Neural crest cell (in vitro differentiated cells): Measurements from ENCODE around the gene STXBP2. TPM values are rescaled to one million over a fixed set of nuclear protein-coding genes. Genes with fewer than 3 reads are reported as not detected.
A peak's percentile ranks its signal among the peaks of the same experiment; 100 is the strongest.

Experiments
- DNase-seq: peaks from one replicate; pipeline ENCODE4 v3.0.0; 2021; ENCODE audit warnings: low read depth, mixed read lengths, low spot score
- H3K27ac Mint-ChIP-seq: one replicate; pipeline ENCODE4 v1.8.0; 2021; ENCODE audit warnings: mild to moderate bottlenecking, mixed read lengths; ENCODE audit not compliant: unreplicated experiment
- H3K27me3 Mint-ChIP-seq: 2 replicates; pipeline ENCODE4 v1.8.0; 2021; ENCODE audit warnings: low read depth, mild to moderate bottlenecking, mixed read lengths
- H3K36me3 Mint-ChIP-seq: 2 replicates; pipeline ENCODE4 v1.8.0; 2021; ENCODE audit warnings: low read depth, mild to moderate bottlenecking, mixed read lengths
- H3K4me1 Mint-ChIP-seq: 2 replicates; pipeline ENCODE4 v1.8.0; 2021; ENCODE audit warnings: mixed read lengths
- H3K4me3 Mint-ChIP-seq: one replicate; pipeline ENCODE4 v1.8.0; 2021; ENCODE audit warnings: mild to moderate bottlenecking, mixed read lengths
- H3K9me3 Mint-ChIP-seq: 2 replicates; pipeline ENCODE4 v1.8.0; 2021; ENCODE audit warnings: mixed read lengths
- CTCF ChIP-seq: fragments of 200-600 bp; sonication (generic); conservative IDR thresholded peaks from 2 replicates; pipeline ENCODE4 v1.5.0; 2021; ENCODE audit warnings: antibody characterized with exemption, mild to moderate bottlenecking
- total RNA-seq: library from RNA; stranded (reverse); gene quantifications from 2 replicates; pipeline ENCODE4 v1.2.1, GENCODE V29; 2021

STXBP2 gene
- total RNA-seq, 1 donor from 2014 or later, result 4.6 TPM

DNA sequence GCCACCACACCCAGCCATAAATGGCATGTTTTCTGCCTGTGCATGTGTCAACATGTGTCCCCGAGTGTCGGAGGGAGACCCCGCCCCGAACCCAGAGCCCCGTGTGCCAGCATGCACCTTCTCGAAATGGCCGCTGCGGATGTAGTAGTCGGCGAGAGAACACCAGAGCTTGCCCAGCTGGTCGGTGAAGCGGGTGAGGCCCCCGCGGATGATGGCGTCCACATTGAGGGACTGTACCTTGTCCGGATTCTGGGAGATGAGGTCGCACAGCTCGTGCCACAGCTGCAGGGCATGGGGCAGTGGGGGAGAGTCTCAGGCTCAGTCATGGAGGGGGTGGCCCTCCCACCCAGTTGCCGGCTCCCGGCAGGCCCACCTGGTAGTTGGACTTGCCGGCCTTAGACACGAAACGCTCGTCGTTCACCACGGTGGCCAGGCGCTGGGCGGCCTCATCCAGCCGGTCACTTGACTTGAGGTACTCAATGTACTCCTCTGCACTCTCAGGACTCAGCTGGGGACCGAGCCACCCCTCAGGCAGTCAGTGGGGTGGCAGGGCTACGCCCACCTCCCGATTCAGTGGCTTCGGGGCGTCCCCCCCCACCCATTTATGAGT lies 11.0 kb upstream of the STXBP2 start:
- no peak overlapping the region for H3K27ac Mint-ChIP-seq
- H3K9me3 Mint-ChIP-seq, result no peaks in the 10 kb centered on the region

GRCh38 chr19:7627166-7627565 lies 9.7 kb upstream of the STXBP2 start:
- H3K27ac Mint-ChIP-seq, result no peak overlapping the region
- peaks cover 27% of the 10 kb centered on the region for H3K4me1 Mint-ChIP-seq
- no peak for DNase-seq
- H3K36me3 Mint-ChIP-seq, result peaks cover 11% of the 10 kb centered on the region
- peak overlapping the region; percentile 79 for H3K4me3 Mint-ChIP-seq
- TF ChIP-seq CTCF, result no peak
- H3K9me3 Mint-ChIP-seq, result no peaks in the 10 kb centered on the region
- H3K27me3 Mint-ChIP-seq, result peaks cover 4% of the 10 kb centered on the region

More for the DNA sequence above, 11.0 kb upstream of the STXBP2 start:
- DNase-seq, result no peak
- Mint-ChIP-seq H3K27me3 (peaks cover 4% of the 10 kb centered on the region), H3K4me3 (no peak overlapping the region), H3K4me1 (peaks cover 27% of the 10 kb centered on the region), H3K36me3 (peaks cover 17% of the 10 kb centered on the region)
- no peak for TF ChIP-seq CTCF

GRCh38 chr19:7628589-7629311 lies 8.2 kb upstream of the STXBP2 start:
- peak overlapping the region; percentile 99 for H3K27ac Mint-ChIP-seq
- H3K4me3 Mint-ChIP-seq, result peak overlapping the region; percentile 99
- peaks cover 7% of the 10 kb centered on the region for H3K36me3 Mint-ChIP-seq
- DNase-seq, result no peak
- peaks cover 27% of the 10 kb centered on the region for H3K4me1 Mint-ChIP-seq
- TF ChIP-seq CTCF, result no peak
- peaks cover 4% of the 10 kb centered on the region for H3K27me3 Mint-ChIP-seq
- H3K9me3 Mint-ChIP-seq, result no peaks in the 10 kb centered on the region

DNA sequence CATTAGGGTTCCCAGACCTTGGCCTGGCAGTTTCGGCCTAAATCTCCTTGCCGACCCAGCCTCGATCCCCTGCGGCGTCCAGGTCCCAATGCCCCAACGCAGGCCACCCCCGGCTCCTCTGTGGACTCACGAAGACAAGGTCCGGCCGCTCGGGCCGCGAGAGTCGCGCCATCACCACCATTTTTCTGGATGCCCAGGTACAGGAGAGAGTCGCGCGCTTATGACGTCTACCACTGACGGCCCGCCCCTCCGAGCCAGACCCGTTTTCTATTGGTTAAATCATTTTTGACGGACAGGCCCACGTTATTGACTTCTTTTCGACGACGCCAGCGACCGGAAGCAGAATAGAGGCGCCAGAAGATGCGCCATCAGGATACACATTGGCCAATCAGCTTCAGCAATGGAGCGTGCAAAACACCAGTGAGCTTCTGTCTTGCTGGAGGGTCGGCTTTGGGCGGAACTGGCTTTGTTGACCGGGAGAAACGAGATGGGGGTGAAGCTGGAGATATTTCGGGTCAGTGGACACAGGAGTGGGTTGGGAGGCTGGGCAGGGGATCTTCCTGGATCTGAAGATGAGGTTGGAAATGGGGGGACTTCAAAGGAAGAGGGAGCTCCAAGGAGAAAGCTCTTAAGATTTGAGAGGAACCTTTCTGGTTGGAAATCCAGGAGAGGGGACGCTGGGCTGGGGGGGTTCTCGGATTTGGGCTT lies 7.4 kb upstream of the STXBP2 start, which contains the start of the genes PET100 and XAB2:
PET100 (plus strand) TSS at position 447 of the 708 bp plus-strand sequence; CDS start at position 488, 41 bp downstream.
XAB2 (minus strand) TSS at position 199 of the 708 bp plus-strand sequence; CDS start at position 181, 18 bp downstream.
- H3K27ac Mint-ChIP-seq, result peak within 1 kb of the TSS; percentile 99
- TF ChIP-seq CTCF, result no peak
- H3K4me1 Mint-ChIP-seq, result peaks cover 27% of the 10 kb centered on the region
- no peaks in the 10 kb centered on the region for H3K9me3 Mint-ChIP-seq
- peaks cover 7% of the 10 kb centered on the region for H3K36me3 Mint-ChIP-seq
- H3K27me3 Mint-ChIP-seq, result peaks cover 10% of the 10 kb centered on the region
- H3K4me3 Mint-ChIP-seq, result peak within 1 kb of the TSS; percentile 99
- peak; percentile 92 for DNase-seq

DNA sequence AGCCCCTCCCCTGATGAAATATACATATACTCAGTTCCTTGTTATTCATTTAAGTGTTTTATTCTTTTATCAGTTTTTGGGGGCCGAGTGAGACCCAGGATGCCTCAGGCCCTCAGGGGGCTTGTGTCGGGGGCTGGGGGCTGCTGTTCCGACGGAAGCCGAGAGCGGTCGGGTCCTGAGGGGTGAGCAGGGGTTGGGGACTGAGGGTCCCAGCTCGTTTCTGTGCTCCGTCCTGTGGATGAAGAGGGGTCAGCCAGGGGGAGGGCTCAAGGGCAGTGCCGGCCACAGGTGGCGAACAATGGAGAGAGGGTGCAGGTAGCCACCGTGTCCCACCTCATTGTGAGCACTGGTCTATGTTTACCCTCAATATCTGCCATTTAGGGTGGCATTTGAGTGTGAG lies 5.3 kb upstream of the STXBP2 start:
- Mint-ChIP-seq H3K4me3 (peak overlapping the region; percentile 80), H3K27me3 (peaks cover 31% of the 10 kb centered on the region), H3K36me3 (peaks cover 7% of the 10 kb centered on the region), H3K4me1 (peaks cover 27% of the 10 kb centered on the region), H3K9me3 (no peaks in the 10 kb centered on the region), H3K27ac (no peak overlapping the region)
- no peak for TF ChIP-seq CTCF
- DNase-seq, result no peak
